Vagina (tissue), 2 donors: Measurements from ENCODE around the gene RNASE8.

Source experiments
- CTCF ChIP-seq, 3 experiments: fragments of 450-650 bp in 2 of 3; fragments of 200-600 bp in 1 of 3; sonication (generic) in 1 of 3; IDR thresholded peaks; one replicate each; pipeline ENCODE4 v1.5.1; 2017 to 2019; ENCODE audit warnings: antibody characterized with exemption in 3 of 3, mild to moderate bottlenecking in 2 of 3, moderate library complexity in 2 of 3
- POLR2A ChIP-seq, 2 donors: fragments of 450-650 bp; IDR thresholded peaks; one replicate each; pipeline ENCODE4 v1.6.1; 2017; ENCODE audit warnings: antibody characterized with exemption in 2 of 2, mild to moderate bottlenecking in 2 of 2, moderate library complexity in 2 of 2
- POLR2AphosphoS5 ChIP-seq, 2 donors: sonication (generic); formaldehyde crosslinking; IDR thresholded peaks; one replicate each; pipeline ENCODE4 v1.9.0; 2017; ENCODE audit warnings: antibody characterized with exemption in 2 of 2, mild to moderate bottlenecking in 2 of 2, low read depth in 1 of 2; ENCODE audit not compliant: insufficient read depth in 1 of 2

- TF ChIP-seq CTCF (IDR thresholded peaks at IDR 0.05): no peak
- TF ChIP-seq POLR2A (IDR thresholded peaks at IDR 0.05): no peak
- no peak for TF ChIP-seq POLR2AphosphoS5 (IDR thresholded peaks at IDR 0.05; ENCODE audit: insufficient read depth in 1 of 2, low read depth in 1 of 2)
These were observed 8.3 kb upstream of the RNASE8 start for GRCh38 chr14:21049271-21049673.
